GM12864 (cell line): Measurements from ENCODE around the gene ARHGAP9.
"Not testable (repeated sequence)": the region's sequence is repeated elsewhere in the genome, so short reads cannot be mapped to it uniquely, and the experiment has no call there.

Source experiments
- DNase-seq: peaks from one replicate; pipeline ENCODE4 v3.0.0-alpha.2; 2011; ENCODE audit warnings: low read depth
- H3K4me3 ChIP-seq: 2 replicates; pipeline ENCODE4 v1.5.1; 2011; ENCODE audit warnings: mild to moderate bottlenecking, low read depth, low read length, control low read depth
- TF ChIP-seq, protein P1 (sequence below): IDR thresholded peaks from 2 replicates; pipeline ENCODE4 v1.5.1; 2011; ENCODE audit warnings: low read depth, mild to moderate bottlenecking, moderate library complexity, low read length, control low read depth, inconsistent platforms; ENCODE audit errors: missing control alignments

Gene ARHGAP9

GRCh38 chr12:57448669-57449068 is 31.0 kb downstream of the ARHGAP9 start:
- H3K4me3 ChIP-seq: no peak overlapping the region
- no peak for DNase-seq
- TF ChIP-seq, protein P1, sequence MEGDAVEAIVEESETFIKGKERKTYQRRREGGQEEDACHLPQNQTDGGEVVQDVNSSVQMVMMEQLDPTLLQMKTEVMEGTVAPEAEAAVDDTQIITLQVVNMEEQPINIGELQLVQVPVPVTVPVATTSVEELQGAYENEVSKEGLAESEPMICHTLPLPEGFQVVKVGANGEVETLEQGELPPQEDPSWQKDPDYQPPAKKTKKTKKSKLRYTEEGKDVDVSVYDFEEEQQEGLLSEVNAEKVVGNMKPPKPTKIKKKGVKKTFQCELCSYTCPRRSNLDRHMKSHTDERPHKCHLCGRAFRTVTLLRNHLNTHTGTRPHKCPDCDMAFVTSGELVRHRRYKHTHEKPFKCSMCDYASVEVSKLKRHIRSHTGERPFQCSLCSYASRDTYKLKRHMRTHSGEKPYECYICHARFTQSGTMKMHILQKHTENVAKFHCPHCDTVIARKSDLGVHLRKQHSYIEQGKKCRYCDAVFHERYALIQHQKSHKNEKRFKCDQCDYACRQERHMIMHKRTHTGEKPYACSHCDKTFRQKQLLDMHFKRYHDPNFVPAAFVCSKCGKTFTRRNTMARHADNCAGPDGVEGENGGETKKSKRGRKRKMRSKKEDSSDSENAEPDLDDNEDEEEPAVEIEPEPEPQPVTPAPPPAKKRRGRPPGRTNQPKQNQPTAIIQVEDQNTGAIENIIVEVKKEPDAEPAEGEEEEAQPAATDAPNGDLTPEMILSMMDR: no peak

GRCh38 chr12:57446292-57446960 is 33.2 kb downstream of the ARHGAP9 start:
- TF ChIP-seq, protein P1: no peak
- DNase-seq: no peak
- H3K4me3 ChIP-seq: no peak overlapping the region

- H3K4me3 ChIP-seq: no peak overlapping the region
- TF ChIP-seq, protein P1: no peak
- no peak for DNase-seq
Measured at GRCh38 chr12:57444744-57445143, 34.9 kb downstream of the ARHGAP9 start.

DNA sequence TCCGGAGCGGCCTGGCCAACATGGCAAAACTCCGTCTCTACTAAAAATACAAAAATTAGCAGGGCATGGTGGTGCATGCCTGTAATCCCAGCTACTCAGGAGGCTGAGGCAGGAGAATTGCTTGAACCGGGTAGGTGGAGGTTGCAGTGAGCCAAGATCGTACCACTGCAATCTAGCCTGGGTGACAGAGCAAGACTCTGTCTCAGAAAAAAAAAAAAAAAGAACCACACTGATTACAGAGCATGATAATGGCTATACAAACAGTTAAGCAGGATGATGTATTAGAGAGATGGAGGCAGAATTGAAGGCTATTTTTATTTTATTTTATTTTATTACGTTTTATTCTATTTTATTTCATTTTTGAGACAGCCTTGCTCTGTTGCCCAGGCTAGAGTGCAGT is 35.3 kb downstream of the ARHGAP9 start:
- not testable (repeated sequence) for DNase-seq, H3K4me3 ChIP-seq

GRCh38 chr12:57441846-57442427 is 37.7 kb downstream of the ARHGAP9 start:
- DNase-seq: no peak
- TF ChIP-seq, protein P1: no peak

GRCh38 chr12:57441393-57441792 is 38.3 kb downstream of the ARHGAP9 start:
- H3K4me3 ChIP-seq, DNase-seq: not testable (repeated sequence)

More at GRCh38 chr12:57441846-57442427, 37.7 kb downstream of the ARHGAP9 start:
- no peak overlapping the region for H3K4me3 ChIP-seq

GRCh38 chr12:57439762-57440266 is 39.9 kb downstream of the ARHGAP9 start:
- no peak for DNase-seq
- TF ChIP-seq, protein P1: no peak
- H3K4me3 ChIP-seq: no peak overlapping the region

DNA sequence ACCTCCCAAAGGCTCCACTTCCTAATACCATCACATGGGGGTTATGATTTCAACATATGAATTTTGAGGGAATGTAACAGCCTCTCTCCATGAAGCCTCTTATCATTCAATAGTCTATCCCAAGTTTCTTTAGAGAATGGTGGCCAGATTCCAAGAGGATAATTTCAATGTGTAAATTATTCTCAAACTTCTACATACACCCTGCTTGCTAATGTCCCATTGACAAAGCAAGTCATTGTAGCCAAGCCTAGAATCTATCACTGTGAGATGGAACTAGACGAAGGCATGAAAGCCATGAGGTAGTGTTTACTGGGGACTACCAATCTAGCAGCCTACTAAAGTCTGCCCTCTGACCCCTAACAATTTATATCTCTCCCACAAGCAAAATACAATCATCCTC is 41.3 kb downstream of the ARHGAP9 start:
- no peak for DNase-seq
- H3K4me3 ChIP-seq: no peak overlapping the region
- TF ChIP-seq, protein P1: no peak
